Neural progenitor cell (in vitro differentiated cells): ENCODE measurements around the gene ELMO1. TPM values are rescaled to one million over a fixed set of nuclear protein-coding genes. Genes with fewer than 3 reads are reported as not detected.

Experiments
- DNase-seq: peaks from one replicate; pipeline ENCODE4 v3.0.0-alpha.2; 2016; ENCODE audit warnings: low spot score
- H2AFZ ChIP-seq: fragments of 200-600 bp; sonication (generic); replicated peaks from 2 replicates; pipeline ENCODE4 v1.6.1; 2016; ENCODE audit warnings: antibody characterized with exemption
- H3F3A ChIP-seq: fragments of 200-600 bp; sonication (generic); 2 replicates; pipeline ENCODE4 v1.6.1; 2016; ENCODE audit warnings: antibody characterized with exemption, low read depth
- H3K27ac ChIP-seq: fragments of 200-600 bp; sonication (generic); 2 replicates; pipeline ENCODE4 v1.5.1; 2016; ENCODE audit warnings: mild to moderate bottlenecking
- H3K27me3 ChIP-seq: fragments of 200-600 bp; sonication (generic); 2 replicates; pipeline ENCODE4 v1.6.1; 2016; ENCODE audit warnings: mild to moderate bottlenecking, moderate library complexity
- H3K36me3 ChIP-seq: fragments of 200-600 bp; sonication (generic); 2 replicates; pipeline ENCODE4 v1.5.1; 2016
- H3K4me1 ChIP-seq: fragments of 200-600 bp; sonication (generic); 2 replicates; pipeline ENCODE4 v1.6.1; 2016; ENCODE audit warnings: mixed run types
- H3K4me2 ChIP-seq: fragments of 200-600 bp; sonication (generic); 2 replicates; pipeline ENCODE4 v1.6.1; 2016
- H3K4me3 ChIP-seq: fragments of 200-600 bp; sonication (generic); 2 replicates; pipeline ENCODE4 v1.5.1; 2016
- H3K79me2 ChIP-seq: fragments of 200-600 bp; sonication (generic); 2 replicates; pipeline ENCODE4 v1.6.1; 2016; ENCODE audit warnings: low read depth
- H3K9ac ChIP-seq: fragments of 200-600 bp; sonication (generic); 2 replicates; pipeline ENCODE4 v1.6.1; 2016
- H3K9me3 ChIP-seq: fragments of 200-600 bp; sonication (generic); 2 replicates; pipeline ENCODE4 v1.5.1; 2016; ENCODE audit warnings: low read depth
- H4K20me1 ChIP-seq: fragments of 200-600 bp; sonication (generic); 2 replicates; pipeline ENCODE4 v1.6.1; 2016; ENCODE audit warnings: low read depth
- H3K27ac Mint-ChIP-seq: 3 replicates; pipeline ENCODE4 v1.8.0; 2021; ENCODE audit warnings: mixed read lengths
- H3K27me3 Mint-ChIP-seq: 2 replicates; pipeline ENCODE4 v1.8.0; 2022; ENCODE audit warnings: low read depth, mild to moderate bottlenecking, inconsistent platforms, moderate library complexity, mixed read lengths; ENCODE audit not compliant: insufficient read depth
- H3K36me3 Mint-ChIP-seq: 3 replicates; pipeline ENCODE4 v1.8.0; 2021; ENCODE audit warnings: mixed read lengths
- H3K4me1 Mint-ChIP-seq: 3 replicates; pipeline ENCODE4 v1.8.0; 2021; ENCODE audit warnings: mixed read lengths
- H3K4me3 Mint-ChIP-seq: 3 replicates; pipeline ENCODE4 v1.8.0; 2021; ENCODE audit warnings: mild to moderate bottlenecking, moderate library complexity, mixed read lengths
- H3K9me3 Mint-ChIP-seq: 3 replicates; pipeline ENCODE4 v1.8.0; 2020; ENCODE audit warnings: mixed read lengths
- CTCF ChIP-seq: fragments of 200-600 bp; sonication (generic); IDR thresholded peaks from 2 replicates; pipeline ENCODE4 v1.5.1; 2017; ENCODE audit warnings: antibody characterized with exemption, mild to moderate bottlenecking
- EZH2 ChIP-seq: fragments of 200-600 bp; sonication (generic); IDR thresholded peaks from 2 replicates; pipeline ENCODE4 v1.6.1; 2017; ENCODE audit warnings: antibody characterized with exemption, mild to moderate bottlenecking, moderate library complexity
- EZH2phosphoT487 ChIP-seq: fragments of 200-600 bp; sonication (generic); IDR thresholded peaks from 2 replicates; pipeline ENCODE4 v1.6.1; 2017; ENCODE audit warnings: antibody characterized with exemption
- total RNA-seq: library from RNA; depleted of rRNA; stranded (reverse); fragments of >200 nt; gene quantifications from 2 replicates; pipeline ENCODE4 v1.2.3, GENCODE V29; 2015; ENCODE audit warnings: low replicate concordance

ELMO1 gene
- total RNA-seq, 1 donor from 2014 or later, result 22.0 TPM

DNA sequence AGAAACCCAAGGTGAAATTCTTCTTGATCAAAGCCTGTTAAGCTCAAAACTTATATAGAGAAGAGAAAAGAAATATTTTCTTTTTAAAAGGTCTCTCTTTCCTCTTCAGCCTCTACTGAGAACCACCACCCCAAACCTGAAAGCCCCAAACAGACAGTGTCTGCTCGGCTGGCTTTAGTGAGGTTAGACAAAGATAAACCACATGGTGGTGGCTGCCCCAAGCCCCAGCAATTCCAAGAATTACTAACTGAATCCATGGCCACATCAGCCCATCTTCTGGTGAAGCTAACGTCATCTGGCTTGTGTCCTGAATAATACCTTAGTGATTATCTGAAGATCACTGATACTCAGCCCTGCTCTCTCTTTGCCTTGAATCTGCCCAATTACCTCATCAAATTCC lies 275.0 kb downstream of the ELMO1 start:
- H3K36me3 ChIP-seq, result no peaks in the 10 kb centered on the region
- H3K27me3 ChIP-seq, result no peaks in the 10 kb centered on the region
- no peak overlapping the region for H3K27ac ChIP-seq
- H3K79me2 ChIP-seq, result no peaks in the 10 kb centered on the region
- no peaks in the 10 kb centered on the region for H3K4me1 ChIP-seq
- Mint-ChIP-seq H3K9me3 (peaks cover 10% of the 10 kb centered on the region), H3K27me3 (no peaks in the 10 kb centered on the region), H3K27ac (no peak overlapping the region), H3K4me3 (no peak overlapping the region), H3K36me3 (peaks cover 8% of the 10 kb centered on the region), H3K4me1 (no peaks in the 10 kb centered on the region)
- H3K9me3 ChIP-seq, result no peaks in the 10 kb centered on the region
- no peak overlapping the region for H3K9ac ChIP-seq
- no peaks in the 10 kb centered on the region for H3F3A ChIP-seq
- H3K4me2 ChIP-seq, result no peak overlapping the region
- TF ChIP-seq CTCF (no peak), EZH2phosphoT487 (no peak), EZH2 (no peak)
- H3K4me3 ChIP-seq, result no peak overlapping the region
- no peaks in the 10 kb centered on the region for H4K20me1 ChIP-seq
- H2AFZ ChIP-seq, result no peak overlapping the region
- DNase-seq, result no peak

GRCh38 chr7:37162106-37162505 lies 286.6 kb downstream of the ELMO1 start:
- Mint-ChIP-seq H3K36me3 (no peaks in the 10 kb centered on the region), H3K9me3 (peaks cover 7% of the 10 kb centered on the region), H3K4me3 (no peak overlapping the region), H3K27ac (no peak overlapping the region), H3K27me3 (no peaks in the 10 kb centered on the region), H3K4me1 (peaks cover 6% of the 10 kb centered on the region)
- no peaks in the 10 kb centered on the region for H3F3A ChIP-seq
- H3K4me2 ChIP-seq, result no peak overlapping the region
- DNase-seq, result no peak
- H3K36me3 ChIP-seq, result no peaks in the 10 kb centered on the region
- no peaks in the 10 kb centered on the region for H3K79me2 ChIP-seq
- no peaks in the 10 kb centered on the region for H3K9me3 ChIP-seq
- no peaks in the 10 kb centered on the region for H3K27me3 ChIP-seq
- H2AFZ ChIP-seq, result no peak overlapping the region
- no peak for TF ChIP-seq EZH2phosphoT487
- no peak for TF ChIP-seq CTCF
- no peak for TF ChIP-seq EZH2
- no peaks in the 10 kb centered on the region for H4K20me1 ChIP-seq
- H3K4me1 ChIP-seq, result no peaks in the 10 kb centered on the region
- no peak overlapping the region for H3K9ac ChIP-seq
- H3K4me3 ChIP-seq, result no peak overlapping the region
- H3K27ac ChIP-seq, result no peak overlapping the region

DNA sequence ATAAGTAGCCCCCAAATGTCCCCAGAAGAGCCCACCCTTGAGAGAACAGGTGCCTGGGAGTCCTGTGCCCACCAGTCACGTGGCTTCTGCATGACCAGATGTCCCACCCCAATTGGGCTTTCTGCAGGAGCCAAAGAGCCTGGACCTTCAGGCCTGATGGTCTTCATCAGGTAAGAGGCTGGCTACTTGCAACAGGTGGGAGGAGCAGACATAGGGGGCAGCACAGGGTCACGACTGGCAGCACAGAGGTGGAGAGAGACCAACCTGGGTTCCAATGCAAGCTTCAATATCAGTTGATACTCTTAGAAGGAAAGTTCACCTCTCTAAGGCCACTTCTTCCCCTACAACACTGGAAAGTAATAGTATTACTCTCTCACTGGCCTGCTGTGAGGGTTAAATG lies 288.0 kb downstream of the ELMO1 start:
- H3K4me3 ChIP-seq, result no peak overlapping the region
- H3K9me3 ChIP-seq, result no peaks in the 10 kb centered on the region
- peaks cover 6% of the 10 kb centered on the region for H3K4me1 Mint-ChIP-seq
- no peak overlapping the region for H3K27ac Mint-ChIP-seq
- H3K27me3 Mint-ChIP-seq, result no peaks in the 10 kb centered on the region
- H3K9ac ChIP-seq, result no peak overlapping the region
- H3F3A ChIP-seq, result no peaks in the 10 kb centered on the region
- H3K36me3 ChIP-seq, result no peaks in the 10 kb centered on the region
- H3K4me1 ChIP-seq, result no peaks in the 10 kb centered on the region
- H3K27me3 ChIP-seq, result no peaks in the 10 kb centered on the region
- peaks cover 2% of the 10 kb centered on the region for H3K36me3 Mint-ChIP-seq
- H3K79me2 ChIP-seq, result no peaks in the 10 kb centered on the region
- TF ChIP-seq EZH2 (no peak), EZH2phosphoT487 (no peak), CTCF (no peak)
- peaks cover 14% of the 10 kb centered on the region for H3K9me3 Mint-ChIP-seq
- H3K4me2 ChIP-seq, result no peak overlapping the region
- DNase-seq, result no peak
- H3K4me3 Mint-ChIP-seq, result no peak overlapping the region
- no peaks in the 10 kb centered on the region for H4K20me1 ChIP-seq
- no peak overlapping the region for H2AFZ ChIP-seq
- H3K27ac ChIP-seq, result no peak overlapping the region

DNA sequence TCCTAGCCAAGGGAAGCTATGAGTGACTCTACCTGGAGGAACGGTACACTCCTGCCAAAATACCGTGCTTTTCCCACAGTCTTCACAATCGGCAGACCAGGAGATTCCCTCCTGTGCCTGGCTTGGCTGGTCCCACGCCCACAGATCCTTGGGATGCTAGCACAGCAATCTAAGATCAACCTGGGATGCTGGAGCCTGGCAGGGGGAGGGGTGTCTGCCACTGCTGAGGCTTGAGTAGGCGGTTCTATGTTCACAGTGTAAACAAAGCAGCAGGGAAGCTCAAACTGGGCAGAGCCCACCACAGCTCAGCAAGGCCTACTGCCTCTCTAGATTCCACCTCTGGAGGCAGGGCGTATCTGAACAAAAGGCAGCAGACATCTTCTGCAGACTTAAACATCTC lies 295.3 kb downstream of the ELMO1 start:
- no peak overlapping the region for H3K4me3 Mint-ChIP-seq
- no peaks in the 10 kb centered on the region for H3F3A ChIP-seq
- no peaks in the 10 kb centered on the region for H3K9me3 ChIP-seq
- H3K4me1 ChIP-seq, result peaks cover 5% of the 10 kb centered on the region
- no peak overlapping the region for H2AFZ ChIP-seq
- no peak overlapping the region for H3K4me2 ChIP-seq
- no peak for TF ChIP-seq CTCF
- no peak for TF ChIP-seq EZH2phosphoT487
- no peak for TF ChIP-seq EZH2
- no peaks in the 10 kb centered on the region for H3K27me3 Mint-ChIP-seq
- H3K27ac Mint-ChIP-seq, result no peak overlapping the region
- H3K4me3 ChIP-seq, result no peak overlapping the region
- H3K36me3 Mint-ChIP-seq, result peaks cover 7% of the 10 kb centered on the region
- H4K20me1 ChIP-seq, result no peaks in the 10 kb centered on the region
- H3K9me3 Mint-ChIP-seq, result peaks cover 18% of the 10 kb centered on the region
- H3K79me2 ChIP-seq, result no peaks in the 10 kb centered on the region
- no peak overlapping the region for H3K27ac ChIP-seq
- DNase-seq, result no peak
- no peaks in the 10 kb centered on the region for H3K36me3 ChIP-seq
- H3K4me1 Mint-ChIP-seq, result no peaks in the 10 kb centered on the region
- H3K27me3 ChIP-seq, result no peaks in the 10 kb centered on the region
- H3K9ac ChIP-seq, result no peak overlapping the region
